ENCODE measurements around the gene NNMT.

NNMT gene

DNA sequence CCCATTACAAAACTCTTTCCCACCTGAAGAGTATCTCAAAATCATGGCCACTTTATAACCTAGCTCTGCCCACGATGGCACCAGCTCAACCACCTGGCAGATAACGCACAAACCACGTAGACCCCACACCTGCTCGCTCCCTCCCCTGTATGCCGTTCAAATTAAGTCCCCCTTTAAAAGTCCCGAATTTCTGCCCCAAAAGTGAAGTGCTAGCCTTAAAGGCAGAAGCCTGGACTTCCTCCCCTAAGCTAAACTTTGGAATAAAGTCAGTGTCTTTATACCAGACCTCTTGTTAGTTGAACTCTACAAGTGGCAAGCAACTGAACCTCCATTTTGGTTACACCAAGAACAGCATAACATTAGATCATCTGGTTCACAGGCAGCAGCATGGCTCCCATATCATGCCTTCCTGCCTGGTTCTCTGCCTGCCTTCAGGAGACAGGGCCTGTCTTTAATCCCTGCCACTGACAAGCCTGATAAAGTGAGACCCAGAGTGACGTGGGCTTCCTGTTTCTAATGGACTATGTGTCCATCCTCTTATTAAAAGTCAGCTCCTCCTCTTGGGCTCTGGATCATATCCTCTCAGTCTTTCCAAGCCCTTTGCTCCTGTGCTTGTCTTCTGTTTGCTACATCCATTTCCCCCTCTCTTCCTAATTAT is 32.6 kb upstream of the NNMT start:
- DNase-seq (ENCODE audit: low read depth), result no peak

GRCh38 chr11:114264381-114264780 is 31.8 kb upstream of the NNMT start:
- no peak for DNase-seq (ENCODE audit: low read depth)

DNA sequence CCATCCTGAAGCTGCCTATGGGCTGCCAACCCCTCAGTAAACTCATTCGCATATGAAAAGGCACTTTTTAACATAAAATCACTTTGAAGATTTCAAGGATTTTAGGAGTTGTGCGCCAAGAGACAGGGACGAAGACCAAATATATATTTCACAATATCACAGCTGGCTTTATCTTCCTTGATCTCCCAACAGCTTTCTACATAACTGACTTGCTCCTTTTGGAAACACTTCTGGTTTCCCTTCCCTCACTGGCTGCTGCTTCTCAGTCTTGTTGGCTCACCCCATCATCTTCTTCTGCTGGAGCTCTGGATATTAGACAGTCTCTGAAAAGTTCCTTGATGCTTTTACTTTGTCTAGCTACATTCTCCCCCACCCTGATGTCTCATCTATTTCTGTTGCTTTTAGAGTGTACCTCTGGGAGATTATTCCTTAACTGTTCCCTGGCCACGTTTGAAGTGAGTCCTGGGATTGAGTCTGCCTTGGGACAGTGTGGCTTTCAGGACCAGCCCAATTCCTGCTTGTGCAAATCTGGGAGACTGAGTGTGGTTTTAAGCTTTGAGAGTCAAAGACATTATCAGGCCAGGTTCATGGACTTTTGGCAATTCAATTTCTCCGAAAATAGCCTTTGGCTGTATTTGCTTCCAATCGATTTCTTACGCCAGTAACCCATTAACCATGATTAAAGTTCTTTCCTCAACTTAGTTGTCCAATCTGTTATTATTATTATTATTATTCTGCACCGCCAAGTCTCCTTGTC is 30.9 kb upstream of the NNMT start:
- DNase-seq (ENCODE audit: low read depth), result no peak

DNA sequence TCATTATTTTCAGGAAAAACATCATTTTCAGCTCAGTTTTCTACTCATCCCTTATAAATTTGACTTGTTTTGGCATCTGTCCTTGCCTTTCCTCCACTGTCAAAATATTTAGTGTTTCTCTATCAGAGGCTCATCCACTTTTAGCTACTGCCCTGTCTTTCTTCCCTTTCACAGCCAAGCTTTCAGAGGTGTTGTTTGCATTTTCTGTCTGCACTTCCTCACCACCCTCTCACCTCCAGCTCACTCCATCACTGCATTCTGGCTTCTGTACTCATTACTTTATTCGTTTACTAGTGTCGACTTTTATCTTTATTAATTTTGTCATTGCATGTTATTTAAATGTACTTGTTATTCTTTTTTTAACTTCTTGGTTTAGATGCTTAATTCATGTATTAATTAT is 26.7 kb upstream of the NNMT start:
- no peak for DNase-seq (ENCODE audit: low read depth)

GRCh38 chr11:114270531-114271270 is 25.5 kb upstream of the NNMT start:
- DNase-seq (ENCODE audit: low read depth), result no peak

- DNase-seq (ENCODE audit: low read depth), result no peak
Measured at GRCh38 chr11:114271316-114271715, 24.9 kb upstream of the NNMT start.

GRCh38 chr11:114272311-114272710 is 23.9 kb upstream of the NNMT start:
- no peak for DNase-seq (ENCODE audit: low read depth)

DNA sequence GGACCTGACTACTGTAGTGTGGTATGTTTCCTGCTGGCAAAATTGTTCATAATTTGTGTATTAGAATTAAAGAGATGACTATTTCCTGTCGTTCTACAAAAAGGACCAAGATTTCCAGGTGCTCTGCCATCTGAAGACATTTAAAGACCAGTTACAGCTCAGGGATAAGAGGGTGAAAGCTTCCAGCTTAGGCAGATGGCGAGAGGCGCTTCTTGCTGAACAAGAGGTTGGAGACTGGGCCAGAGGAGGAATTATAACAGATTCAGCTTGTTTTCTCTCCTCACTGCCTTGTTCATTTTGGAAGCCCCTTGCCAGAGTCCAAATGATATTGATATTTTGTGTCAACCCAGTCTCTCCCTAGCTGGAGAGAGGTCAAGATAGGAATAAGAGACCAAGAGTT is 23.1 kb upstream of the NNMT start:
- no peak for DNase-seq (ENCODE audit: low read depth)

GRCh38 chr11:114273890-114274635 is 22.1 kb upstream of the NNMT start:
- DNase-seq (ENCODE audit: low read depth), result no peak

DNA sequence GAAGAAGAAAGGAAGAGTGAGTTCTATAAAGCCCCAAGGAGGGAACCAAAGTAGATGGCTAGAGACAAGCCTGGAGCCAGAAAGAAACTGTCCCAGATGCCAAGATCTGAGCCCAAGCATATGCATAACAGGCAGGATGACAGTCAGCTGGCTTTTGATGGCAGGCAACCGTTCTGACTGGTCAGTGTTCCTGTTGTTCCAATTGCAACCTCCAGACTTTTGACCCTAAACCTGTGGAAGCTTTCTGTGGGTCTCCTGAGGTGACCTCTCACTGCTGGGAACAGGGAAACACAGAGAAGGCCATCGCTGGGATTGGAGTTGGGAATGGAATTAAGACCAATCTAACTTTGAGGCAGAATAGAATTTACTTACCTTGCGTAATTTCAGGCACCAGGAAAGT is 21.6 kb upstream of the NNMT start:
- no peak for DNase-seq (ENCODE audit: low read depth)

DNA sequence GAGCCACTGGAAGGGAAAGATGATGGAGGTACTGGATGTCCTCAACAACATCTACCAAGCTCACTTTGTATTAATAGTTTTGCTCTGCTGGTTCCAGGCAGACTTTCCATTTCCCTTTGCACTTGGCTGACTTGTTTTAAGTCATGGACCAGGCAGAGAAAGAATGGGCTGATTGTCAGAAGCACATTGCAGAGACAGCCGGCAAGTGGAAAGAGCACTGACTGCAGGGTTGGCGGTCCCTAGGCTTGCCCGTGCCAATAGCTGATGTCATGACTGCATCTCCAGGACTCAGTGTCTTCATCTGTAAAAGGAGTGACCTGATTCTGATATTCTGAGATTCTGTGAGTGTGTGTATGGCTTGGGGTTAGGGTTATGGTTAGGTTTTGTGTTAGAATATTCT is 20.9 kb upstream of the NNMT start:
- DNase-seq (ENCODE audit: low read depth), result no peak

DNA sequence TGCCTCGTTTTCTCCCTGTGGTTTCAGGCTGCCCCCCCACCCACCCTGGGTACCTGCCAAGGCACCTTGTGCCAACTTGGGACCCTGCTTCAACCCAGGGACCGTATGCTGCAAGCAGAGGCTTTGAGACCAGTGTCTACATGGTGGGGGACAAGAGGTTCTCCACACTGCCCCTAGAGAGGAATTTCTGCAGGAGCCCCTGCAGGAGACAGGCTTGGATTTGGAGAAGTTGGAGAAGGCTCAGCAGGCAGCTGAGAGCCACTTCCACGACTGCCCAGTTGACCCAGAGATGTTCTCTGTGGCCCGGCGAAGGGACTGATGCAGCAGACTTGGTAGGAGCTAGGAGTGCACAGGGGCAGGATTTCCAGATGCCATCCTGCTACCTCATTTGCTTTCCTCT is 20.1 kb upstream of the NNMT start:
- DNase-seq (ENCODE audit: low read depth), result no peak

GRCh38 chr11:114277637-114278341 is 18.4 kb upstream of the NNMT start:
- no peak for DNase-seq (ENCODE audit: low read depth)

- DNase-seq (ENCODE audit: low read depth), result no peak
Measured at GRCh38 chr11:114278342-114279065, 17.7 kb upstream of the NNMT start.

DNA sequence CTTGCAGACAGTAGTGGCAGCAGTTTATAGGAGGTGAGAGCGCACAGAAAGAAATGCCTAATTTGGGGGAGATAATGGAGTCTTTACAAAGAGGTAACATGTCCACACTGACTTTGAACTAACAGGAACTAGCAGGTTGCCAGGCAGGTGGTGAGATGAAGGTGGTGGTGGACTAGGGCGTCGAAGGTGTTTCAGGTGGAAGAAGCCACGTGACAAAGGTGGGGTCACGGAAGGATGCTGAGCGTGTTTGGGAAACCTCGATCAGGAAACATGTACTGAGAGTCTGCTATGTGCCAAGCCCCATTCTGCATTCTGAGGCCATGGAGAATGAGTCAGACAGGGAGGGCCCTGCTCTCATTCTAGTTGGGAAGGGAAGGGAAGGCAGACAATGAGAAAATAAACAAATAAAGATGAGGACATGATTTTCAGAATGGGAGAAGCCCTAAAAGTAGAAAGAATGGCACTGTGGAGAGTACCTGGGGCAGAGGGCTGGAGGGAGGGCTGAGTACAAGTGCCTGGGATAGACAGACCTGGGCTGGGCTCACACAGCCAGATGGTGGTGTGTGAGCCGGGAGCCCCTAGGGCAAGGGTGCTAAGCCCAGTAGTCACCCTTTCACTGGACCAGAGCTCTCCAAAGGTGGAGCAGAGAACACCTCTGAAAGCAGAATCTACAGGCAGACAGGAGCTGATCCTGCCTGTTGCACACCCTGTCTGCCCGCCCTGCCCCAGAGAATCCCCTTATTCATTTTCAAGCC is 16.2 kb upstream of the NNMT start:
- no peak for DNase-seq (ENCODE audit: low read depth)

DNA sequence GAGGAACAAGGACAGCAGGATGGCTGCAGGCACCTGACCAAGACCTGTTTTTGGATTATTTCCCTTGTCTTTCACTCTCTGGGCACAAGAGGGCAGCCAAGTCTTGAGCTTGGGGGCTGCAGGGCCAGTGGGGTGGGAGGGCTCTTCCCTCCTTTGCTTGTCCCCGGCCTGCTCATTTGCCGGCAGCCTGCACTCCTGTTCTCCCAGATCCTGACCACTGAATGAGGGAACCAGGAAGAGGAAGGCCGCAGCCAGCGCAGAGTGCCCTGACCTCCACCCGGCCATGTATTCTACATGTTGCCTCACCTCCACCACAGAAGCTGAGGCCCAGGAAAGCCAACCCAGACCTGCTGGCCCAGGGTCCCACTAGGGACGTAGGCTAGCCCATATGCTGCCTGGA is 15.5 kb upstream of the NNMT start:
- peak; percentile 27 for DNase-seq (ENCODE audit: low read depth)

DNA sequence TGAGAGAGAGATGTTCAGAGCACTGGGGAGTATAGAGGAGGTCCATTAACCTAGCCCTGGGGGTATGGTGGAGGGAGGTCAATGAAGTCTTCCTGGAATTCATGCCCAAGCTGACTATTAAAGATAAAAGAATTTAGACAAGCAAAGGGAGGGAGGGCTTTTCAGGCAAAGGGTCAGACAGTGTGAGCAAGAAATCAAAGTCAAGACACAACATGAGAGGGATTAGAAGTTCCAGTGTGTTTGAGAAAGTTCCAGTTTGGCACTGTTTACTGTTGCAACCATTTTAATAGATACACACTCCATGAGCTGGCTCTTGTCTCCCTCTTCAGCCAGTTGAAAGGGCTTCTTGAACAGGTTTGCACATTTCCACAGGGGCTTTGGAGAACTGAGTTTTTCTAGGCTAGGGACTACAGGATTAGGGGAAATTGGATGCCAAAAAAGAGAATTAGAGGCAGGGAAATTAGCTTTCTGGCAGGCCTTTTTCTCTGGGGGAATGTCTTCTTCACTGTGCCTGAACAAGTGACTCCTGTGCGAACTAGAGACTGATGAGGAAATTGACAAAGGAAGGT is 14.7 kb upstream of the NNMT start:
- DNase-seq (ENCODE audit: low read depth), result no peak

GRCh38 chr11:114282488-114282887 is 13.7 kb upstream of the NNMT start:
- DNase-seq (ENCODE audit: low read depth), result no peak

DNA sequence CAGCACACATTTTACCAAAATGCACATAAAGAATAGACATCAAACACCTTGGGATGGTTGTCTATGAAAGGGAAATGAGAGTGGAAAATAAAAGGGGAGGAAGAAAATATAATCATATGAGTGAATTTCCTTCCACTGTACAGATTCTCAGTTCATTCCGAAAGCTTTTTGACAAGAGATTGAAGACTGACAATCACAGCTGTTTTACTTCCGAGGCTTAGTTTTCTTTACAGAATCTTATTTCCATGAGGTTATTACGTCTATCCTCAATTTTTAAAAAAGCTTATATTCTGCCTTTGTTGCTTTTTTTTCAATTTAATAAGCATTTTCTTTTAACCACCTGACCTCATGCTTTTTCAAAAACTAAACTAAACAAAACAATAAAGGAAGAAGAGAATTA is 12.8 kb upstream of the NNMT start:
- DNase-seq (ENCODE audit: low read depth), result no peak

GRCh38 chr11:114284021-114284420 is 12.2 kb upstream of the NNMT start:
- DNase-seq (ENCODE audit: low read depth), result no peak
